ENCODE data around the gene VGF. TPM values are rescaled to one million over a fixed set of nuclear protein-coding genes. Genes with fewer than 3 reads are reported as not detected.

VGF gene
- total and polyA plus RNA-seq, 2 donors (not counting 1 experiment from before 2014, with no cell fraction given), result 0.10 to 0.17 TPM

- TF ChIP-seq EZH2 (IDR thresholded peaks at IDR 0.05; ENCODE audit: borderline replicate concordance, insufficient read depth, low read depth, low read length, poor library complexity, severe bottlenecking) (no peak), CTCF (IDR thresholded peaks at IDR 0.05) (no peak)
- intact Hi-C loops (cut with micrococcal nuclease), result loop anchor here (10.0 kb wide), 1 partner anchor 246 kb away; the partner anchor contains the start of gene ACHE
These were observed 25.1 kb downstream of the VGF start for GRCh38 chr7:101140339-101140699.

DNA sequence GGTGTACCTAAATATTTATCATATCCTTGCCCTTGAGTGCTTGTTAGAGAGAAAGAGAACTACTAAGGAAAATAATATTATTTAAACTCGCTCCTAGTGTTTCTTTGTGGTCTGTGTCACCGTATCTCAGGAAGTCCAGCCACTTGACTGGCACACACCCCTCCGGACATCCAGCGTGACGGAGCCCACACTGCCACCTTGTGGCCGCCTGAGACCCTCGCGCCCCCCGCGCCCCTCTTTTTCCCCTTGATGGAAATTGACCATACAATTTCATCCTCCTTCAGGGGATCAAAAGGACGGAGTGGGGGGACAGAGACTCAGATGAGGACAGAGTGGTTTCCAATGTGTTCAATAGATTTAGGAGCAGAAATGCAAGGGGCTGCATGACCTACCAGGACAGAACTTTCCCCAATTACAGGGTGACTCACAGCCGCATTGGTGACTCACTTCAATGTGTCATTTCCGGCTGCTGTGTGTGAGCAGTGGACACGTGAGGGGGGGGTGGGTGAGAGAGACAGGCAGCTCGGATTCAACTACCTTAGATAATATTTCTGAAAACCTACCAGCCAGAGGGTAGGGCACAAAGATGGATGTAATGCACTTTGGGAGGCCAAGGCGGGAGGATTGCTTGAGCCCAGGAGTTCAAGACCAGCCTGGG lies 27.0 kb downstream of the VGF start:
- Mint-ChIP-seq H3K27me3 (peaks cover 31% of the 10 kb centered on the region), H3K27ac (peak overlapping the region; percentile 77), H3K4me1 (peaks cover 13% of the 10 kb centered on the region), H3K4me3 (peak overlapping the region; percentile 74), H3K9me3 (ENCODE audit: insufficient read depth) (no peaks in the 10 kb centered on the region)
- intact Hi-C loops (cut with micrococcal nuclease), result loop anchor here (1.0 to 2.0 kb wide), 2 partner anchors 54 kb away; partner anchors contain the start of gene TRIM56
- H2AFZ ChIP-seq (ENCODE audit: insufficient read depth, low read depth, low read length, poor library complexity, severe bottlenecking), result no peak overlapping the region
- H3K4me1 ChIP-seq (ENCODE audit: control insufficient read depth in 2 of 2, insufficient read depth in 2 of 2, low read length in 2 of 2), result peaks cover 0 to 7% of the 10 kb centered on the region in 2 donors
- H3K9ac ChIP-seq (ENCODE audit: low read length), result no peak overlapping the region
- no peaks in the 10 kb centered on the region for H4K20me1 ChIP-seq (ENCODE audit: control insufficient read depth, insufficient read depth, low read length, poor library complexity, severe bottlenecking)
- ChIA-PET POLR2A (interaction anchor here (0.6 kb wide), 1 partner anchor 701 kb away, joined by 4 read pairs; no protein-coding TSS in a partner anchor), CTCF (interaction anchor here (1.1 to 1.5 kb wide), 3 partner anchors 10 to 144 kb away, joined by 3 to 4 read pairs (median 4); no protein-coding TSS in a partner anchor)
- TF ChIP-seq CTCF (IDR thresholded peaks at IDR 0.05), result peak; percentile 72
- TF ChIP-seq EZH2 (IDR thresholded peaks at IDR 0.05; ENCODE audit: borderline replicate concordance, insufficient read depth, low read depth, low read length, poor library complexity, severe bottlenecking), result no peak
- H3K27ac ChIP-seq (ENCODE audit: low read length in 2 of 2), result no peak overlapping the region
- 0% methylated on average over 4 of the region's 16 CpGs for WGBS (ENCODE audit: insufficient coverage)
- DNase-seq, result peak; percentile 62
- no peaks in the 10 kb centered on the region for H3K36me3 ChIP-seq (replicated peaks in 1 of 2; ENCODE audit: control extremely low read depth in 1 of 2, control insufficient read depth in 1 of 2, extremely low read depth in 1 of 2, insufficient read depth in 2 of 2, low read length in 1 of 2)
- no peaks in the 10 kb centered on the region for H3K79me2 ChIP-seq (ENCODE audit: control insufficient read depth, insufficient read depth, low read length)
- H3K9me3 ChIP-seq (ENCODE audit: control extremely low read depth in 1 of 3, control insufficient read depth in 2 of 3, insufficient read depth in 1 of 3, low read length in 2 of 3), result no peaks in the 10 kb centered on the region
- H3K27me3 ChIP-seq (replicated peaks in 1 of 4; ENCODE audit: control extremely low read depth in 1 of 4, control insufficient read depth in 3 of 4, insufficient read depth in 4 of 4, low read length in 3 of 4), result peaks cover 0 to 12% (median 5%) of the 10 kb centered on the region in 4 experiments
- peak overlapping the region; percentile 37 for H3K4me2 ChIP-seq (replicated peaks; ENCODE audit: low read depth, low read length, poor library complexity, severe bottlenecking)
- H3K4me3 ChIP-seq (ENCODE audit: control extremely low read depth in 1 of 5, extremely low read depth in 1 of 5, insufficient read depth in 1 of 5, low read depth in 2 of 5, low read length in 4 of 5), result no peak overlapping the region
- ATAC-seq (ENCODE audit: low read depth), result peak; percentile 86

More at GRCh38 chr7:101140339-101140699, 25.1 kb downstream of the VGF start:
- POLR2A ChIA-PET, result interaction anchor here (0.6 kb wide), 1 partner anchor 74 kb away, joined by 3 read pairs; no protein-coding TSS in a partner anchor
- Histone ChIP-seq H3K4me2 (replicated peaks; ENCODE audit: low read depth, low read length, poor library complexity, severe bottlenecking) (no peak overlapping the region), H3K4me3 (ENCODE audit: control extremely low read depth in 1 of 5, extremely low read depth in 1 of 5, insufficient read depth in 1 of 5, low read depth in 2 of 5, low read length in 4 of 5) (no peak overlapping the region), H4K20me1 (ENCODE audit: control insufficient read depth, insufficient read depth, low read length, poor library complexity, severe bottlenecking) (no peaks in the 10 kb centered on the region), H2AFZ (ENCODE audit: insufficient read depth, low read depth, low read length, poor library complexity, severe bottlenecking) (no peak overlapping the region), H3K79me2 (ENCODE audit: control insufficient read depth, insufficient read depth, low read length) (no peaks in the 10 kb centered on the region), H3K9me3 (ENCODE audit: control extremely low read depth in 1 of 3, control insufficient read depth in 2 of 3, insufficient read depth in 1 of 3, low read length in 2 of 3) (no peaks in the 10 kb centered on the region), H3K36me3 (replicated peaks in 1 of 2; ENCODE audit: control extremely low read depth in 1 of 2, control insufficient read depth in 1 of 2, extremely low read depth in 1 of 2, insufficient read depth in 2 of 2, low read length in 1 of 2) (no peaks in the 10 kb centered on the region), H3K27me3 (replicated peaks in 1 of 4; ENCODE audit: control extremely low read depth in 1 of 4, control insufficient read depth in 3 of 4, insufficient read depth in 4 of 4, low read length in 3 of 4) (peaks cover 0 to 16% (median 4%) of the 10 kb centered on the region in 4 experiments), H3K9ac (ENCODE audit: low read length) (no peak overlapping the region), H3K4me1 (ENCODE audit: control insufficient read depth in 2 of 2, insufficient read depth in 2 of 2, low read length in 2 of 2) (peaks cover 0 to 10% of the 10 kb centered on the region in 2 donors), H3K27ac (ENCODE audit: low read length in 2 of 2) (no peak overlapping the region)
- Mint-ChIP-seq H3K4me1 (peaks cover 13% of the 10 kb centered on the region), H3K4me3 (no peak overlapping the region), H3K27me3 (peaks cover 28% of the 10 kb centered on the region), H3K27ac (no peak overlapping the region), H3K9me3 (ENCODE audit: insufficient read depth) (no peaks in the 10 kb centered on the region)
- WGBS (ENCODE audit: insufficient coverage), result 40% methylated on average over 1 of the region's 3 CpGs
- no peak for DNase-seq
- no peak for ATAC-seq (ENCODE audit: low read depth)
- CTCF ChIA-PET, result interaction anchor here (0.6 to 7.2 kb wide), 7 partner anchors 15 to 241 kb away, joined by 3 to 129 read pairs (median 3); partner anchors contain the start of genes AP1S1 and VGF

All from B cell (primary cell).